Subcutaneous abdominal adipose tissue (tissue), 5 donors: ENCODE data around the gene PCED1B.

Experiments used
- H3K27ac ChIP-seq: one replicate; pipeline ENCODE4 v1.7.0; 2013; ENCODE audit warnings: low read depth, mild to moderate bottlenecking, inconsistent platforms, low read length, moderate library complexity
- H3K27me3 ChIP-seq, 5 donors: one replicate each; pipeline ENCODE4 v1.7.0; 2013; ENCODE audit warnings: low read length in 5 of 5, inconsistent platforms in 1 of 5; ENCODE audit not compliant: control insufficient read depth in 5 of 5, insufficient read depth in 4 of 5
- H3K36me3 ChIP-seq, 5 donors: one replicate each; pipeline ENCODE4 v1.7.0; 2013; ENCODE audit warnings: low read length in 5 of 5; ENCODE audit not compliant: control insufficient read depth in 5 of 5, insufficient read depth in 5 of 5
- H3K4me1 ChIP-seq, 5 donors: one replicate each; pipeline ENCODE4 v1.7.0; 2013; ENCODE audit warnings: low read length in 5 of 5, mild to moderate bottlenecking in 3 of 5, moderate library complexity in 1 of 5; ENCODE audit not compliant: control insufficient read depth in 5 of 5, insufficient read depth in 5 of 5
- H3K4me3 ChIP-seq, 5 donors: one replicate each; pipeline ENCODE4 v1.7.0; 2013; ENCODE audit warnings: low read length in 5 of 5, low read depth in 1 of 5
- H3K9ac ChIP-seq, 5 donors: one replicate each; pipeline ENCODE4 v1.7.0; 2013; ENCODE audit warnings: low read length in 5 of 5, mild to moderate bottlenecking in 4 of 5, moderate library complexity in 3 of 5
- H3K9me3 ChIP-seq, 5 donors: one replicate each; pipeline ENCODE4 v1.7.0; 2013; ENCODE audit warnings: low read length in 5 of 5; ENCODE audit not compliant: control insufficient read depth in 5 of 5
- donor health status: healthy.
- donor health status: healthy.
- donor health status: healthy.
- donor health status: healthy.
- donor health status: healthy.

Gene PCED1B

DNA sequence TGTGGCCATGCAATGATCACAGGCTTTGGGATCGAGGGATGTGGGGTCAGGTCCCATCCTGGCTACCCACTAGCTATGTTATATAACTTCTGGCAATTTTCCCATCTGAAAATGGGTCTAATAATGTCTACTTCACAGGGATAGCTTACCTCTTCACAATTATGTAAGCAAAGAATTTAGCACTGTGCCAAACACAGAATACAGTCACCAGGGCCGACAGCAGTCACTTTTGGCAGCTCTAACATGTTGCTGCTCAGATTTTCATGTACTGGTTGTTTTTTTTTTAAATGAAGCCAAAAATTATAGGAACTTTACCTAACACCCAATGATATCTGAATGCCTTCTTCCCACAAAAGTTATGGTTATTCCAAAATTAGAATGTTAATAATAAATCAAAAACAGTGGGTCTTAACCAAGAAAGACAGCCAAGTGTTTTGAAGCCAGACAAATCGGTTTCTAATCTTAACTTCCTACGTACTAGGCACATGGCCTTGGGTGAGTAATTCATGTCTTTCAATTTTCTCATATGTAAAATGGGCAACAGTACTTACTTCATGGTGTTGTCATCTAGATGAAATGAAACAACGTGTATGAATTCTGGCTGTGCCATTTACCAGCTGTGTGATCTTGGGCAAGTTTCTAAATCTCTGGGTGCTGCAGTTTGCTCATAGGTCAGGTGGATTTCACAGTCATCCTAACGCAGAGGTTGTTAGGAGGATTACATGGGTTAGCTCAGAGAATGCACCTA is 13.0 kb upstream of the PCED1B start:
- no peaks in the 10 kb centered on the region for H3K36me3 ChIP-seq
- no peak overlapping the region for H3K4me3 ChIP-seq
- no peaks in the 10 kb centered on the region for H3K9me3 ChIP-seq
- no peaks in the 10 kb centered on the region for H3K4me1 ChIP-seq
- H3K27me3 ChIP-seq, result no peaks in the 10 kb centered on the region
- no peak overlapping the region for H3K9ac ChIP-seq
- no peak overlapping the region for H3K27ac ChIP-seq

- no peaks in the 10 kb centered on the region for H3K9me3 ChIP-seq
- no peak overlapping the region for H3K9ac ChIP-seq
- no peak overlapping the region for H3K4me3 ChIP-seq
- H3K27ac ChIP-seq, result no peak overlapping the region
- no peaks in the 10 kb centered on the region for H3K36me3 ChIP-seq
- H3K27me3 ChIP-seq, result no peaks in the 10 kb centered on the region
- no peaks in the 10 kb centered on the region for H3K4me1 ChIP-seq
Measured at GRCh38 chr12:47067176-47067575, 12.2 kb upstream of the PCED1B start.

GRCh38 chr12:47067771-47068431 is 11.5 kb upstream of the PCED1B start:
- no peak overlapping the region for H3K4me3 ChIP-seq
- H3K27ac ChIP-seq, result no peak overlapping the region
- H3K9ac ChIP-seq, result no peak overlapping the region
- H3K36me3 ChIP-seq, result no peaks in the 10 kb centered on the region
- no peaks in the 10 kb centered on the region for H3K27me3 ChIP-seq
- H3K9me3 ChIP-seq, result no peaks in the 10 kb centered on the region
- no peaks in the 10 kb centered on the region for H3K4me1 ChIP-seq

DNA sequence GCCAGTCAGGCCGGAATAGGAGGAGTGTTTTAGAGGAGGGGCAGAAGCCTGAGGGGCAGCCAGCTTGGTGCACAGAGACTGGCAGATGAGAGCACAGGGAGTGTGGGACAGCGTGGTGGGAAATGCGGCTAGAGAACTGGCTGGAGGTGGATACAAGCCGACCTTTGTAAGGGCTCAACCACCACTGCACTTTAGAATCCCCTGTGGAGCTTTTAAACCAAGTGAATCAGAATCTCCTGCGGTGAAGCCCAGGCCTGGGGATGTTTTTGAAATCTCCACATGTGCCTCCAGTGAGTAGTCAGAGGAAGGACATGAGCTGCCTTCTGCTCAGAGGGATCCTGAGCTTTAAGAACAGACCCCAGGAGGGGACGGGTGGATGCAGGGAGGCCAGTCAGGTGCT is 10.9 kb upstream of the PCED1B start:
- H3K4me1 ChIP-seq, result no peaks in the 10 kb centered on the region
- H3K36me3 ChIP-seq, result no peaks in the 10 kb centered on the region
- no peaks in the 10 kb centered on the region for H3K9me3 ChIP-seq
- H3K27me3 ChIP-seq, result no peaks in the 10 kb centered on the region
- H3K9ac ChIP-seq, result no peak overlapping the region
- H3K27ac ChIP-seq, result no peak overlapping the region
- no peak overlapping the region for H3K4me3 ChIP-seq

DNA sequence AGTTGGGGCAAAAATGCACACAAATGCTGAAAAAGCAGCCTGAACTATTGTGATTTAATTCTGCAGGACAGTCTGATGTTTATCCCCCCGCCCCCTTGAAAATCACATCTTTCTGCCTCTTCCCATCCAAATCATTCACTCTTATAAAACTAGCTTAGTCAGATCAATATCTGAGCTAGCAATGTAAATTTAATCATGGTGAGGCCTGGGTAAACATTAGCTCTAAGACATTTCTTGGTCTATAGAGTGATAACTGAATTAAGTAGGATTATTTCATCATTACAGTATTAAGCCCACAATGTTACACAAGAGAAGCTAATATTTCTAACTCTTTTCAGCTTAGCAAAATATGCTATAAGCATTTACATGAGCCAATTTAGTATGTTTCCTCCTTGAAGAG is 9.1 kb upstream of the PCED1B start:
- H3K27me3 ChIP-seq, result no peaks in the 10 kb centered on the region
- H3K9ac ChIP-seq, result no peak overlapping the region
- H3K4me3 ChIP-seq, result no peak overlapping the region
- no peaks in the 10 kb centered on the region for H3K36me3 ChIP-seq
- no peak overlapping the region for H3K27ac ChIP-seq
- H3K9me3 ChIP-seq, result no peaks in the 10 kb centered on the region
- no peaks in the 10 kb centered on the region for H3K4me1 ChIP-seq

DNA sequence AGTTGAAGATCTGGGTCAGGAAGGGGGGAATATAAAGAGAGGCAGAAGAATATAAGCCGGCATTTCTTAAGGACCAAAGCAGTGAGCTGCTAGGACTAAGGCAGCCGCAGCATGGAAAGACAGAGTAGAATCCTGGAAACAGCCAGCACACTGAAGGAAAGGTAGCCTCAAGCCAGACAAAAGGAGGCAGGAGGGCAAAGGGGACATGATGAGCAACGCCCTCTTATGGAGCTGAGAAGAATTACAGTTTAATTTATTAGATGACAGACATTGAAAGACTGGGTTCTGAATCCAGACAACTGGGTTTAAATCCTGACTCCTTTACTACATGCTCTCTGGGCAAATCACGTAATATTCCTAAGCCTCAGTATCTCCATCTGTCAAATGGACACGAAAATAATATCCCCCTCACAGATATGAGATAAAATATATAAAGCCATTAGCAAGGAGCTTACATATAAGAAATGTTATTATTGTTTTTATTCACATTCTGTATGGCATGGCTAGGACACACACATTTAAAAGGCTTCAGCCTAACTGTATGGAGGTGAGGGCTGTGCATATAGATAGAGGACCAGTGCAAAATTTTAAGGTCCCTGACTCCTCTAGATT is 8.1 kb upstream of the PCED1B start:
- no peaks in the 10 kb centered on the region for H3K27me3 ChIP-seq
- no peaks in the 10 kb centered on the region for H3K9me3 ChIP-seq
- no peak overlapping the region for H3K4me3 ChIP-seq
- H3K36me3 ChIP-seq, result no peaks in the 10 kb centered on the region
- H3K9ac ChIP-seq, result no peak overlapping the region
- no peak overlapping the region for H3K27ac ChIP-seq
- no peaks in the 10 kb centered on the region for H3K4me1 ChIP-seq

GRCh38 chr12:47073951-47074350 is 5.5 kb upstream of the PCED1B start:
- no peak overlapping the region for H3K9ac ChIP-seq
- H3K27ac ChIP-seq, result no peak overlapping the region
- H3K27me3 ChIP-seq, result no peaks in the 10 kb centered on the region
- H3K36me3 ChIP-seq, result peaks cover 0 to 2% (median 0%) of the 10 kb centered on the region in 5 donors
- no peak overlapping the region for H3K4me3 ChIP-seq
- peaks cover 2 to 24% (median 16%) of the 10 kb centered on the region in 5 donors for H3K4me1 ChIP-seq
- H3K9me3 ChIP-seq, result no peaks in the 10 kb centered on the region

- H3K27ac ChIP-seq, result no peak overlapping the region
- peaks cover 2 to 26% (median 18%) of the 10 kb centered on the region in 5 donors for H3K4me1 ChIP-seq
- no peak overlapping the region for H3K9ac ChIP-seq
- H3K27me3 ChIP-seq, result no peaks in the 10 kb centered on the region
- H3K9me3 ChIP-seq, result no peaks in the 10 kb centered on the region
- H3K36me3 ChIP-seq, result peaks cover 0 to 2% (median 0%) of the 10 kb centered on the region in 5 donors
- no peak overlapping the region for H3K4me3 ChIP-seq
Measured at GRCh38 chr12:47074757-47075156, 4.7 kb upstream of the PCED1B start.

GRCh38 chr12:47075192-47076084 is 4.0 kb upstream of the PCED1B start:
- no peaks in the 10 kb centered on the region for H3K27me3 ChIP-seq
- H3K27ac ChIP-seq, result no peak overlapping the region
- H3K4me1 ChIP-seq, result peaks cover 3 to 28% (median 19%) of the 10 kb centered on the region in 5 donors
- H3K36me3 ChIP-seq, result peaks cover 0 to 2% (median 0%) of the 10 kb centered on the region in 5 donors
- no peaks in the 10 kb centered on the region for H3K9me3 ChIP-seq
- H3K9ac ChIP-seq, result no peak overlapping the region
- H3K4me3 ChIP-seq, result no peak overlapping the region
